Neutrophil (primary cell): ENCODE data around the gene HTT.
A peak's percentile ranks its signal among the peaks of the same experiment; 100 is the strongest.

ENCODE experiments used
- H3K27ac ChIP-seq: fragments of 200-600 bp; sonication (generic); 2 replicates; pipeline ENCODE4 v1.5.1; 2016; ENCODE audit warnings: mild to moderate bottlenecking, moderate library complexity
- H3K27me3 ChIP-seq: fragments of 200-600 bp; sonication (generic); 2 replicates; pipeline ENCODE4 v1.6.0; 2016; ENCODE audit warnings: mild to moderate bottlenecking
- H3K36me3 ChIP-seq: fragments of 200-600 bp; sonication (generic); 2 replicates; pipeline ENCODE4 v1.5.1; 2017
- H3K4me1 ChIP-seq, 2 experiments: fragments of 200-600 bp in 1 of 2; sonication (generic) in 1 of 2; 1 replicate in 1 of 2; 2 replicates in 1 of 2; pipeline versions ENCODE4 v1.5.1 to v1.6.1; 2013 to 2016; ENCODE audit warnings: low read depth in 1 of 2, low read length in 1 of 2, mild to moderate bottlenecking in 1 of 2, moderate library complexity in 1 of 2; ENCODE audit not compliant: control insufficient read depth in 1 of 2, insufficient read depth in 1 of 2
- H3K4me3 ChIP-seq, 2 experiments: fragments of 200-600 bp in 1 of 2; sonication (generic) in 1 of 2; 1 replicate in 1 of 2; 2 replicates in 1 of 2; pipeline ENCODE4 v1.5.1; 2013 to 2016; ENCODE audit warnings: low read depth in 1 of 2, low read length in 1 of 2, mild to moderate bottlenecking in 1 of 2, moderate library complexity in 1 of 2
- H3K9me3 ChIP-seq: fragments of 200-600 bp; sonication (generic); 2 replicates; pipeline ENCODE4 v1.5.1; 2016
- CTCF ChIP-seq: fragments of 200-600 bp; sonication (generic); IDR thresholded peaks from 2 replicates; pipeline ENCODE4 v1.5.1; 2016; ENCODE audit warnings: antibody characterized with exemption

Gene HTT

DNA sequence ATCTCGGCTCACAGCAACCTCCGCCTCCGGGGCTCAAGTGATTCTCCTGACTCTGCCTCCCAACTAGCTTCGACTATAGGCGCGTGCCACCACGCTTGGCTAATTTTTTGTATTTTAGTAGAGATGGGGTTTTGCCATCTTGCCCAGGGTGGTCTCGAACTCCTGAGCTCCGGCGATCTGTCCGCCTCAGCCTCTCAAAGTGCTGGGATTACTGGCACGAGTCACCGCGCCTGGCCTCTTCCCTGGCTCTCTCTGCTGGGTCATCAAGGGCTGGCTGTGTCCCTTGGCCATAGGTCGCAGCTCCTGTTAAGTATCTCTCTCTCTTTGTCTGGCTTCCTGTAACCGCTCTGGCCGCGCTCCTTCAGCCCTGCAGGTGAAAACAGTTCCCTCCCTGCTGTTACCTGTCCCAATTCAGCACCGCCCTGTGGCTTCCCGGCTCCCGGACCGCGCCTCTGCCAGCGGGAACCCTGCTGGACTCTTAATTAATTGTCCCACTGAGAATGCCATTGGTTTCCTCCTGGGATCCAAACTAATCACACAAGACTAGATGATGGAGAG lies 217.0 kb downstream of the HTT start:
- Histone ChIP-seq H3K4me3 (peak overlapping the region; percentile 64 to 77), H3K36me3 (no peaks in the 10 kb centered on the region), H3K27me3 (peaks cover 93% of the 10 kb centered on the region), H3K27ac (no peak overlapping the region), H3K4me1 (peaks cover 12 to 14% of the 10 kb centered on the region in 2 experiments), H3K9me3 (no peaks in the 10 kb centered on the region)
- no peak for TF ChIP-seq CTCF

GRCh38 chr4:3291969-3292570 lies 217.6 kb downstream of the HTT start:
- H3K27me3 ChIP-seq, result peaks cover 91% of the 10 kb centered on the region

DNA sequence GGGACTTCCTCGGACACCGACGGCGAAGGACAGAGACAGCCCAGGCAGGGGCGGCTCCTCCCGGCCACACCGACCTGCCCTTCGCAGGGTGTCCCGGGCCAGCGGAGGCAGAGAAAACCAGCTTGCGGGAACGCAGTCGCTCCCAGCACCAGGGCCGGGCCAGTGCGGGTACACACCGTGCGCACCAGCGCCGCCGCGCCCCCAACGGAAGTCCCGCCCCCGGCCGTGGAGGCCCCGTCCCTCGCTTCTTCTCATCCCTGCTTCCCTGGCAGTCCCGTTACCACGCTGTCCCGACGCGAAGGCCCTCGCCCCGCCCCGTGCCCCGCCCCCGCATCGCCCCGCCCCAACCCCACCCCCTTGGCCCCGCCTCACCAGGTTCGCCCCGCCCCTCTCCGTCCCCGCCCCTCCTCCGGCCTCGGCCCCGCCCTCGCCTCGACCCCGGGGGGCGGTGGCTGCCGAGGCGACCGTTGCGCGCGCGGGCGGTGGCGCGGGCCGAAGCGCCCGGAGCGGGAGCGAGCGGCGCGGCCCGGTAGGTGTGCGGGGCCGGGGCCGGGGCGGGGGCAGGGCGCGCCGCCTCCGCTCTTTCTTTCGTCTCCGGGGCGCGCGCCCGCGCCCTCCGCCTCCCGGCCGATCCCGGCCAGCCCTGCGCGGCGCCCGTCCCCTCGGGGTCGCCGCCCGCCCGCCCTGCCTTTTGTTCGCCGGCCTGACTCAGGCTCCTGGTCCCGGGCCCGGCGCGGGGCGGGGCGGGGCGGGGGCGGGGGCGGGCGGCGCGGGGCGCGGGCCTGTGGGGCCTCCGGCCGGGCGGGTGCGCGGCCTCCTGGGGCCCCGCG lies 218.3 kb downstream of the HTT start, which contains the start of gene RGS12:
Gene RGS12, plus strand, starts transcription at position 451 of the 830 bp plus-strand sequence. CDS start 23,150 bp downstream, outside the sequence.
- Histone ChIP-seq H3K27ac (peak within 1 kb of the TSS; percentile 23), H3K9me3 (no peaks in the 10 kb centered on the region), H3K4me3 (peak within 1 kb of the TSS; percentile 64 to 77), H3K36me3 (no peaks in the 10 kb centered on the region), H3K27me3 (peaks cover 91% of the 10 kb centered on the region), H3K4me1 (peaks cover 12 to 14% of the 10 kb centered on the region in 2 experiments)
- TF ChIP-seq CTCF, result no peak

More at GRCh38 chr4:3291969-3292570, 217.6 kb downstream of the HTT start:
- Histone ChIP-seq H3K27ac (peak overlapping the region; percentile 23), H3K9me3 (no peaks in the 10 kb centered on the region), H3K4me1 (peaks cover 12 to 14% of the 10 kb centered on the region in 2 experiments), H3K4me3 (peak overlapping the region; percentile 64 to 77), H3K36me3 (no peaks in the 10 kb centered on the region)
- no peak for TF ChIP-seq CTCF
